ENCODE results near the gene CUEDC1. TPM values are rescaled to one million over a fixed set of nuclear protein-coding genes. Genes with fewer than 3 reads are reported as not detected.

Gene CUEDC1, protein sequence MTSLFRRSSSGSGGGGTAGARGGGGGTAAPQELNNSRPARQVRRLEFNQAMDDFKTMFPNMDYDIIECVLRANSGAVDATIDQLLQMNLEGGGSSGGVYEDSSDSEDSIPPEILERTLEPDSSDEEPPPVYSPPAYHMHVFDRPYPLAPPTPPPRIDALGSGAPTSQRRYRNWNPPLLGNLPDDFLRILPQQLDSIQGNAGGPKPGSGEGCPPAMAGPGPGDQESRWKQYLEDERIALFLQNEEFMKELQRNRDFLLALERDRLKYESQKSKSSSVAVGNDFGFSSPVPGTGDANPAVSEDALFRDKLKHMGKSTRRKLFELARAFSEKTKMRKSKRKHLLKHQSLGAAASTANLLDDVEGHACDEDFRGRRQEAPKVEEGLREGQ
- 11.1 and 18.8 TPM in 2 replicates for total RNA-seq (2014; rRNA removed; shearing (Covaris generic))
- 13.6 and 15.5 TPM in 2 replicates for polyA plus RNA-seq (2016; fragmentation: Nextera tagmentation; extraction: Ambion mirVana)

DNA sequence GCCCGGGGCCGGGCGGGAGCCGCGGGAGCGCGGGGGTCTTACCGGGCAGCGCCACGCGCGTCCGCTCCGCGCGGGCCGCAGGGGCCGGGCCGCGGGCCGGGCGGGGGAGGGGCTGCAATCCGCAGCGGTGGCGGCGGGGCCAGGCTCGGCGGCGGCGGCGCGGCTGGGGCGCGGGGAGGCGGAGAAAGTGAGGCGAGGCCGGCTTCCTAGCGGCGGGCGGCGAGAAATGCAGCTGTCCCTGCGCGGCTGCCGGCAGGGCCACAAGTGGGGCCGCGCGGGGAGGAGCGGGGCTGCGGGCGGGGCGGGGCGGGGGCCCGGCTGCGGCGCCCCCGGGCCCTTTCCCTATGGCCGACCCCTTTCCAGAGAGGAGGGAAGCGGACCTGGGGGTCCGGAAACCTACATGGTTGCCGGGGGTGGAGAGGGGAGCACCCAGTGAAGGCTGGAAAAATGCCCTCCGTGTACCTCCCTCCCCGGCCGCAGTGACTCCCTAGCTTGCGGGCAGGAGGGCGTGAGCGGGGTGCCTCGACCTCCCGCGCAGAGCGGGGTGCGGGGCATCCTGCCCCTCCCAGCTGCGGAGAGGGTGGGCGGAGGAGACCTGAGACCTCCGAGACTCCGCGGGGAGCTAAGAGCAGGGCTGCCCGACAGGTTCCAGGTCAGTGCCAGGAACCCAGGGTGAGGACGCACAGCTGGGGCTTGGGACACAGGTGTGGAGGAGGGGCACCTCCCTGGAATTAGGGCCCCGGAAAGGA, at the start of gene CUEDC1:
TSS of gene CUEDC1 (minus strand) at position 230 of the 749 bp plus-strand sequence. CDS start 69,848 bp downstream, outside the sequence.
- H3K4me1 ChIP-seq (ENCODE audit: insufficient read depth) = peaks cover 30% of the 10 kb centered on the region
- WGBS, 2 experiments (ENCODE audit: low coverage in 1 of 2, low lambda C conversion rate in 2 of 2, missing lambda C conversion rate in 2 of 2) = 4 to 5% methylated on average over 22 to 65 of the region's 79 CpGs
- TF ChIP-seq EZH2phosphoT487 (IDR thresholded peaks at IDR 0.05; ENCODE audit: insufficient read depth, low read depth) (no peak), EZH2 (IDR thresholded peaks at IDR 0.05; ENCODE audit: insufficient read depth, poor library complexity, severe bottlenecking) (no peak)
- H3K27ac ChIP-seq = peak within 1 kb of the TSS; percentile 75
- H3K79me2 ChIP-seq (ENCODE audit: insufficient read depth) = peaks cover 36% of the 10 kb centered on the region
- no peaks in the 10 kb centered on the region for H3K9me3 ChIP-seq (ENCODE audit: low read depth)
- peak within 1 kb of the TSS; percentile 90 for H3K4me2 ChIP-seq (ENCODE audit: unreplicated experiment)
- in situ Hi-C loops (cut with MboI) = no loop called here
- peaks cover 28% of the 10 kb centered on the region for H3F3A ChIP-seq (ENCODE audit: insufficient read depth)
- peak; percentile 88 for DNase-seq
- H3K27me3 ChIP-seq (replicated peaks; ENCODE audit: insufficient read depth) = no peaks in the 10 kb centered on the region
- no peaks in the 10 kb centered on the region for H4K20me1 ChIP-seq (ENCODE audit: insufficient read depth)
- peak within 1 kb of the TSS; percentile 95 for H3K9ac ChIP-seq
- no peaks in the 10 kb centered on the region for H3K9me2 ChIP-seq (ENCODE audit: insufficient read depth)
- peak within 1 kb of the TSS; percentile 75 for H3K4me3 ChIP-seq
- peak within 1 kb of the TSS; percentile 62 for H2AFZ ChIP-seq
- H3K36me3 ChIP-seq (ENCODE audit: low read depth) = no peaks in the 10 kb centered on the region

DNA sequence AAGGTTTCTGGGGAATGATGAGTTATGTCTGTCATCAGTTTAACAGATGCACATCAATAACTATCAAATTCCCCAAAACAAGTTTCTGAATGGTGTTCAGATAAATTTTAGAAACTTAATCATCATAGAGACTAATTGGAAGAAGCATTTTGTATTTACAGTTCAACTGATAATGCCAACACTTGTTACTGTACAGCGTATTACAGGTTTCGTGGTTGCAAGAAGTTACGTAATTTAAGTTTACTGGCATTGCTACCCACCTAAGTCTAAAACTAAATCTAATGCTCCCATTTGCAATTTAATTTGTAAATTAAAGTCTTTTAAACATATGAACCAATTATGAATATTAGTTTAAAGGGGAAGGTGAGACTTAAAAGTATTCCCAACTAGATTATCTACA, 48.8 kb upstream of the CUEDC1 start:
- no peak overlapping the region for H2AFZ ChIP-seq
- H3K9me2 ChIP-seq (ENCODE audit: insufficient read depth) = no peaks in the 10 kb centered on the region
- H3K27ac ChIP-seq = no peak overlapping the region
- peaks cover 23% of the 10 kb centered on the region for H4K20me1 ChIP-seq (ENCODE audit: insufficient read depth)
- H3K36me3 ChIP-seq (ENCODE audit: low read depth) = peaks cover 46% of the 10 kb centered on the region
- H3K4me2 ChIP-seq (ENCODE audit: unreplicated experiment) = peak overlapping the region; percentile 98
- H3K4me1 ChIP-seq (ENCODE audit: insufficient read depth) = peaks cover 43% of the 10 kb centered on the region
- no peak for DNase-seq
- in situ Hi-C loops (cut with MboI) = no loop called here
- peaks cover 68% of the 10 kb centered on the region for H3F3A ChIP-seq (ENCODE audit: insufficient read depth)
- H3K4me3 ChIP-seq = peak overlapping the region; percentile 99
- 92 to 93% methylated on average over 3 of the region's 3 CpGs for WGBS, 2 experiments (ENCODE audit: low coverage in 1 of 2, low lambda C conversion rate in 2 of 2, missing lambda C conversion rate in 2 of 2)
- H3K9me3 ChIP-seq (ENCODE audit: low read depth) = no peaks in the 10 kb centered on the region
- peaks cover 84% of the 10 kb centered on the region for H3K79me2 ChIP-seq (ENCODE audit: insufficient read depth)
- H3K27me3 ChIP-seq (replicated peaks; ENCODE audit: insufficient read depth) = no peaks in the 10 kb centered on the region
- H3K9ac ChIP-seq = peak overlapping the region; percentile 98
- TF ChIP-seq EZH2 (IDR thresholded peaks at IDR 0.05; ENCODE audit: insufficient read depth, poor library complexity, severe bottlenecking) (no peak), EZH2phosphoT487 (IDR thresholded peaks at IDR 0.05; ENCODE audit: insufficient read depth, low read depth) (no peak)

DNA sequence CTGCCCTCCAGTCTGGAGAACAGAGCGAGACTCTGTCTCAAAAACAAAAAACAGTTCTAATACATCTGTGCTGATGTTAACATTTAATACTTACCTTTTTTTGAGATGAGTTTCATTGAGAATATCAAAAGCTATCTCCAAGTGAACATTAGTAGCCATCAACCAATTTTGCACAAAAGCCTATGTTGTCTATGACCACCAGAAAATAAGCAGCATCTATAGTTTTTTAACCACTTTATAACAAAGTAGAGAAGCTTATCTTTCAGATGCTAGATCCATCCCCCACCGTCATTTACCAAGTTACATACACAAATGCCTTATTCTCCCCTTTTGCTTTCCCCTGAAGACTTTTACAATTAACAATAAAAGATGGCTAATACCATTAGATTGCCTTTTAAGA, 47.8 kb upstream of the CUEDC1 start:
- Histone ChIP-seq H3K9ac (peak overlapping the region; percentile 98; the same call in 1 of the 2 replicates), H3K27me3 (replicated peaks; ENCODE audit: insufficient read depth) (no peaks in the 10 kb centered on the region), H3K4me2 (ENCODE audit: unreplicated experiment) (peak overlapping the region; percentile 98), H3K4me3 (peak overlapping the region; percentile 99; the same call in 1 of the 2 replicates), H3F3A (ENCODE audit: insufficient read depth) (peaks cover 77% of the 10 kb centered on the region), H4K20me1 (ENCODE audit: insufficient read depth) (peaks cover 23% of the 10 kb centered on the region), H3K4me1 (ENCODE audit: insufficient read depth) (peaks cover 43% of the 10 kb centered on the region), H2AFZ (no peak overlapping the region), H3K27ac (no peak overlapping the region), H3K9me2 (ENCODE audit: insufficient read depth) (no peaks in the 10 kb centered on the region), H3K36me3 (ENCODE audit: low read depth) (peaks cover 57% of the 10 kb centered on the region), H3K9me3 (ENCODE audit: low read depth) (no peaks in the 10 kb centered on the region), H3K79me2 (ENCODE audit: insufficient read depth) (peaks cover 81% of the 10 kb centered on the region)
- in situ Hi-C loops (cut with MboI) = no loop called here
- DNase-seq = no peak
- TF ChIP-seq EZH2 (IDR thresholded peaks at IDR 0.05; ENCODE audit: insufficient read depth, poor library complexity, severe bottlenecking) = no peak
- no peak for TF ChIP-seq EZH2phosphoT487 (IDR thresholded peaks at IDR 0.05; ENCODE audit: insufficient read depth, low read depth)
- WGBS, 2 experiments (ENCODE audit: low coverage in 1 of 2, low lambda C conversion rate in 2 of 2, missing lambda C conversion rate in 2 of 2) = 97 to 98% methylated on average over 2 of the region's 2 CpGs

DNA sequence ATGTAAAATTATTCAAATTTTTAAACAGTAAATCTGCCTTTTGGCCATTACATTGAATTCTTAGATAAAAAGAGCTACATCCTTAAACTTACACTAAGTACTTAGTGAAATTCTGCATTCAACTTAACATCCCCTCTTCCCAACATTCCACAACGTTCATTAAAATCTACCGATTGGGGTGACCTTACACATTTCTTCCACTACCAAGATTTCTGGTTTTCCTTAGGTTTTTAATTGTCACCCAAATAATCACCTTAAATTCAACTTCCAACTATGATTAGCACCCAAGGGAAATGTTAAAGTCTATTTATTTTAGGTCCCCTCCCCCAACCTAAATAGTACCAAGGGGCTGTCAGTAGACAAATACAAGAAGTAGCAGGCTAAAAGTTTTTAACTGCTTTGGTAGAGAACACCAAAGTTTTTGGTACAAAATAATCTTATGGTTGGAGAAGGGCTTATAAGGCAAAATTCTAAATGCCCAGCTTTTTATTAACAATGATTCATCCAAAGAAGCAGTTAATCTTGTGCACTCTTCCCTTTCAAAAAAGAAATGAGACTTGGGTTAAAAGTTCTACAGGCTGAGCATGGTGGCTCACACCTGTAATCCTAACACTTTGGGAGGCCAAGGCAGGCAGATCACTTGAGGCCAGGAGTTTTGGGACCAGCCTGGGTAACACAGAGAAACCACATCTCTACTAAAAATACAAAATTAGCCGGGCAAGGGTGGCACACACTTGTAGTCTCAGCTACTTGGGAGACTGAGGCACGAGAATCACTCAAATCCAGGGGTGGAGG, 47.1 kb upstream of the CUEDC1 start:
- TF ChIP-seq EZH2 (IDR thresholded peaks at IDR 0.05; ENCODE audit: insufficient read depth, poor library complexity, severe bottlenecking) (no peak), EZH2phosphoT487 (IDR thresholded peaks at IDR 0.05; ENCODE audit: insufficient read depth, low read depth) (no peak)
- peaks cover 43% of the 10 kb centered on the region for H3K4me1 ChIP-seq (ENCODE audit: insufficient read depth)
- no peaks in the 10 kb centered on the region for H3K27me3 ChIP-seq (replicated peaks; ENCODE audit: insufficient read depth)
- H3K4me2 ChIP-seq (ENCODE audit: unreplicated experiment) = peak overlapping the region; percentile 4
- DNase-seq = peak; percentile 25
- H3K9ac ChIP-seq = peak overlapping the region; percentile 14
- no peak overlapping the region for H2AFZ ChIP-seq
- no peaks in the 10 kb centered on the region for H3K9me3 ChIP-seq (ENCODE audit: low read depth)
- H3K79me2 ChIP-seq (ENCODE audit: insufficient read depth) = peaks cover 87% of the 10 kb centered on the region
- H3F3A ChIP-seq (ENCODE audit: insufficient read depth) = peaks cover 78% of the 10 kb centered on the region
- 0 out of 2 replicates have a peak overlapping the region, but pooled peaks have one; percentile 2 for H3K4me3 ChIP-seq
- WGBS, 2 experiments (ENCODE audit: low coverage in 1 of 2, low lambda C conversion rate in 2 of 2, missing lambda C conversion rate in 2 of 2) = 62 to 66% methylated on average over 4 of the region's 4 CpGs
- no peaks in the 10 kb centered on the region for H3K9me2 ChIP-seq (ENCODE audit: insufficient read depth)
- in situ Hi-C loops (cut with MboI) = no loop called here
- H4K20me1 ChIP-seq (ENCODE audit: insufficient read depth) = peaks cover 23% of the 10 kb centered on the region
- H3K27ac ChIP-seq = no peak overlapping the region
- H3K36me3 ChIP-seq (ENCODE audit: low read depth) = peaks cover 63% of the 10 kb centered on the region
